ENCODE results near the gene DLX2. TPM values are rescaled to one million over a fixed set of nuclear protein-coding genes. Genes with fewer than 3 reads are reported as not detected.

DLX2 gene
- total and polyA plus RNA-seq, 2 of the 13 experiments (the other 11 are each of a cell fraction or from before 2014, with no cell fraction given), result 0.07 to 0.15 TPM

- TF ChIP-seq ZBTB40 (IDR thresholded peaks at IDR 0.05), result no peak
- no peak; the same call in 1 of the 2 replicates for TF ChIP-seq ZBTB40 (CRISPR knock-in tag; IDR thresholded peaks at IDR 0.05)
- TF ChIP-seq KDM4B (CRISPR knock-in tag; IDR thresholded peaks at IDR 0.05), result peak; percentile 74; the same call in 1 of the 2 replicates
- peak; percentile 37; the same call in 1 of the 2 replicates for TF ChIP-seq ARID4A (CRISPR knock-in tag; IDR thresholded peaks at IDR 0.05; ENCODE audit: borderline replicate concordance)
- no peak for TF ChIP-seq ZNF816 (CRISPR knock-in tag; IDR thresholded peaks at IDR 0.05; ENCODE audit: borderline replicate concordance)
- TF ChIP-seq MAX (IDR thresholded peaks at IDR 0.05), result peak; percentile 79
- TF ChIP-seq ZNF207 (IDR thresholded peaks at IDR 0.05; ENCODE audit: borderline replicate concordance), result no peak
- TF ChIP-seq GATA4 (IDR thresholded peaks at IDR 0.05; ENCODE audit: borderline replicate concordance, low read depth), result no peak
- no peak for TF ChIP-seq ZSCAN20 (CRISPR knock-in tag; IDR thresholded peaks at IDR 0.05; ENCODE audit: borderline replicate concordance)
- no peak for TF ChIP-seq ZNF570 (CRISPR knock-in tag; IDR thresholded peaks at IDR 0.05; ENCODE audit: borderline replicate concordance)
- no peak for TF ChIP-seq TAF15 (IDR thresholded peaks at IDR 0.05; ENCODE audit: low read depth, low read length, poor library complexity, severe bottlenecking)
- peak; percentile 88 for TF ChIP-seq ZNF800 (CRISPR knock-in tag; IDR thresholded peaks at IDR 0.05)
Observed at GRCh38 chr2:172052000-172052983, 50.4 kb downstream of the DLX2 start (continued).
